Measurements from ENCODE around the gene TBX4.

TBX4 gene

DNA sequence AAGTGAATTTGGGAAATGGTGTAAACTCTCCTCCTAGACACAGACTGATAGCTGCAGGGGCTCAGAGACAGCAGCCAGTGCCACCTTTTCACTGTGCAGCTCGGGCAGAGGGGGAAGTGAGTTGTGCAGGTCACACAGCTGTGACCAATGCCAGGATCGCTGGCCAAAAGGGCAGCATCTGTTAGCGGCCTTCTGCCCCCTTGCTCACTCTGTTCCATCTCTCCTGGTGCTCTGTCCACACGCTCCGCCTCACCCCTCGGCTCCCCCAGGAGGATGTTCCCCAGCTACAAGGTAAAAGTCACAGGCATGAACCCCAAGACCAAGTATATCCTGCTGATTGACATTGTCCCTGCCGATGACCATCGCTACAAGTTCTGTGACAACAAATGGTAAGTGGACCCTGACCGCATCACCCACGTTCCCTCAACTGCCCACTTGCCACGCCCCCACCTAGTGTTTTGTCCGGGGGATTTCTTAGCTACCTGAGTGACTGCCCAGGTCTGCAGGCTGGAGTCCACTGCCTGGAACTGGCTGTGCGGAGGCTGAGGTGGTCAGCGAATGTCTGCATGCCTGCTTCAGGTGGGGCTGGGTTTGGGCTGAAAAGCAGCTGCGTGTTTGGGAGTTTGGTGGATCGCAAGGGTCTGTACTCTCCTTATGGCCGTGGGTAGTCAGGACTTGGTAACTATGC is 13.5 kb downstream of the TBX4 start:
- H3K27me3 ChIP-seq (ENCODE audit: control insufficient read depth in 1 of 2, insufficient read depth in 2 of 2, low read length in 2 of 2): peaks cover 25 to 29% of the 10 kb centered on the region in 2 donors
- H3K4me1 ChIP-seq (ENCODE audit: control insufficient read depth in 1 of 2, insufficient read depth in 2 of 2, low read length in 2 of 2): peaks cover 8 to 18% of the 10 kb centered on the region in 2 donors
- no peaks in the 10 kb centered on the region for H3K36me3 ChIP-seq (ENCODE audit: control insufficient read depth in 1 of 2, insufficient read depth in 2 of 2, low read length in 2 of 2)
- H3K4me3 ChIP-seq (ENCODE audit: low read depth in 1 of 2, low read length in 2 of 2): no peak overlapping the region
- no peak overlapping the region for H3K9ac ChIP-seq (ENCODE audit: low read depth in 1 of 2, low read length in 2 of 2)
- no peak overlapping the region for H3K27ac ChIP-seq (ENCODE audit: low read depth, low read length)
- H3K9me3 ChIP-seq (ENCODE audit: control insufficient read depth in 1 of 2, low read length in 2 of 2): no peaks in the 10 kb centered on the region

DNA sequence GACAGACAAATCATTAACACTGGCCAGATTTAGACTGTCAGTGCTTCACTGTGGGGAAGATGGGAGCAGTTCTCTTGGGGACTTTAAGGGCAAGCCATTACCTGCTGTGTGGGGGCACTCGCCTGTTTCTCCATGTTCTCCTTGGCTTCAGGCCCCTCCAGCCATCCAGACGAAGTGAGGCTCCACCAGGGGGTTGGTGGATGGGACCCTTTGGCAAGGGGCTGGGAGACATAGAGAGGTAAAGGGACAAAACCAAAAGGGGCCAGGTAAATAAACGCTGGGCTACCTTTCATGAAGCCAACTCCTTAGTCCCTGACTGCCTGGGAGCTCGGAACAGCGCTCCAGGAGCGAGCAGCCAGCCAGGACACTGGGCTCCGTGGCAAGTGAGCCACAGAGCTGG is 14.0 kb downstream of the TBX4 start:
- Histone ChIP-seq H3K9me3 (ENCODE audit: control insufficient read depth in 1 of 2, low read length in 2 of 2) (no peaks in the 10 kb centered on the region), H3K4me3 (ENCODE audit: low read depth in 1 of 2, low read length in 2 of 2) (no peak overlapping the region), H3K9ac (ENCODE audit: low read depth in 1 of 2, low read length in 2 of 2) (no peak overlapping the region), H3K27ac (ENCODE audit: low read depth, low read length) (no peak overlapping the region), H3K4me1 (ENCODE audit: control insufficient read depth in 1 of 2, insufficient read depth in 2 of 2, low read length in 2 of 2) (peaks cover 12 to 20% of the 10 kb centered on the region in 2 donors), H3K27me3 (ENCODE audit: control insufficient read depth in 1 of 2, insufficient read depth in 2 of 2, low read length in 2 of 2) (peaks cover 20 to 24% of the 10 kb centered on the region in 2 donors), H3K36me3 (ENCODE audit: control insufficient read depth in 1 of 2, insufficient read depth in 2 of 2, low read length in 2 of 2) (no peaks in the 10 kb centered on the region)

DNA sequence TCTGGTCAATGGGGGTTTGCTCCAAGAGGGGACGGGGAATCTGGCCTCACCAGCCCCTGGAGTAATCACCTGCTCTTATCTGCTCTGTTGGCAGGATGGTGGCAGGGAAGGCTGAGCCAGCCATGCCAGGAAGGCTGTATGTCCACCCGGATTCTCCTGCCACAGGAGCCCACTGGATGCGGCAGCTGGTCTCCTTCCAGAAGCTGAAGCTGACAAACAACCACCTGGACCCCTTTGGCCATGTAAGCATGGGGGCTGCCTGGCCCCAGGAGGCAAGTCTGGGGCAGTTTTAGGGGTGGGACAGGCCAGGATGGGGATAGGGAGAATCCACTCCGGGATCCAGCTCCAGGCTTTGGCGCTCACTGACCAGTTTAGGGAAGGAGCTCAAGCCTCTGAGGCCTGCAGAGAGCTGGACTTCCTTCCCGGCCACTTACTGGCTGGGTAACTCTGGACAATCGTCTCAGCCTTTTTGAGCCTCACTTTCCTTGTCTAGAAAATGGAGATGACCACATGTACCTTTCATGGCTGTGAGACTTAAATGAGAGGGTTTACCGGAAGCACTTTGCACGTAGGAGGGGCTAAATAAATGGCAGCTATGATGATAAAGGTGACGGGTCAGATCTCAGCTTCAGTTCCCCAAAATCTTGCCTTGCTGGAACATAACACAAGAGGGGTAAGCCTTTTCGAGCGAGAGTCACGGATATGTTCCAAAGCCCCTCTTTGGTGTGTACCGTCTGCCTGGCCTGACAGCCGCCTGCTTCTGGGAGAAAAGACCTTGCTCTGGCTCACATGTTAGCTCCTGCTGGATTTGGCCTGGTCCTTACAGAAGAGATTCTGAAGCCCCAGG is 15.4 kb downstream of the TBX4 start:
- Histone ChIP-seq H3K27ac (ENCODE audit: low read depth, low read length) (no peak overlapping the region), H3K4me1 (ENCODE audit: control insufficient read depth in 1 of 2, insufficient read depth in 2 of 2, low read length in 2 of 2) (peaks cover 12 to 20% of the 10 kb centered on the region in 2 donors), H3K4me3 (ENCODE audit: low read depth in 1 of 2, low read length in 2 of 2) (no peak overlapping the region), H3K9ac (ENCODE audit: low read depth in 1 of 2, low read length in 2 of 2) (no peak overlapping the region), H3K27me3 (ENCODE audit: control insufficient read depth in 1 of 2, insufficient read depth in 2 of 2, low read length in 2 of 2) (peaks cover 9 to 10% of the 10 kb centered on the region in 2 donors), H3K9me3 (ENCODE audit: control insufficient read depth in 1 of 2, low read length in 2 of 2) (no peaks in the 10 kb centered on the region), H3K36me3 (ENCODE audit: control insufficient read depth in 1 of 2, insufficient read depth in 2 of 2, low read length in 2 of 2) (no peaks in the 10 kb centered on the region)

DNA sequence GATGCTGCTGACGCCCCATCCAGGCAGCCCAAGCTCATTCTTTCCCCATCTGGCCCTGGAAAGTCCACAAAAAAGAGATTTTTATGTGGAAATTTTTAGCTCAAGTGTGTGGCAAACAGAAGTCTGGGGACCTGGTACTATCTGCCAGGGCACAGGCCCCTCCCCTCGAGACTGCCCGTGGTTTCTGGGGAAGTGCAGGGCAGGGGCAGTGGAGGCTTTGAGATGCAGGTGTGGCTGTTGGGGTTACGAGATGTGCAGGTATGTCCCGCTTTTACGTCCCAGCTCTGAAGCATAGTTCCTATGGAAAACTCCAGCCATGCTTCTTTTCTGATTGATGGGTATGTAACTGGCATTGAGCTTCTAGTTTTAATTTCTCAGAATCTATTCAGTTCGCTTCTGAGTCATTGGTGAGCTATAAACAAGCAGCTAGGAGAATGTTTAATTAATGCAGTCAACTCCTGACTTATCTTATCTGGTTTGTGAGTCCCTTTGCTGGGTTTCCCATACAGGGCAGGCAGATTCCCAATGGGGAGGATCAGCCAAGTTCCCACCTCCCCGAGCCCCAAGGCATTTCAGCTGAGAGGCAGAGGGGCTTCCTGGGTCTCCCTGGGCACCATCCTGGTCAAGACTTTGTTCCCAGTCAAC is 16.2 kb downstream of the TBX4 start:
- Histone ChIP-seq H3K9me3 (ENCODE audit: control insufficient read depth in 1 of 2, low read length in 2 of 2) (no peaks in the 10 kb centered on the region), H3K27me3 (ENCODE audit: control insufficient read depth in 1 of 2, insufficient read depth in 2 of 2, low read length in 2 of 2) (peaks cover 2% of the 10 kb centered on the region in 2 donors), H3K27ac (ENCODE audit: low read depth, low read length) (no peak overlapping the region), H3K4me1 (ENCODE audit: control insufficient read depth in 1 of 2, insufficient read depth in 2 of 2, low read length in 2 of 2) (peaks cover 12 to 20% of the 10 kb centered on the region in 2 donors), H3K9ac (ENCODE audit: low read depth in 1 of 2, low read length in 2 of 2) (no peak overlapping the region), H3K36me3 (ENCODE audit: control insufficient read depth in 1 of 2, insufficient read depth in 2 of 2, low read length in 2 of 2) (no peaks in the 10 kb centered on the region), H3K4me3 (ENCODE audit: low read depth in 1 of 2, low read length in 2 of 2) (no peak overlapping the region)

DNA sequence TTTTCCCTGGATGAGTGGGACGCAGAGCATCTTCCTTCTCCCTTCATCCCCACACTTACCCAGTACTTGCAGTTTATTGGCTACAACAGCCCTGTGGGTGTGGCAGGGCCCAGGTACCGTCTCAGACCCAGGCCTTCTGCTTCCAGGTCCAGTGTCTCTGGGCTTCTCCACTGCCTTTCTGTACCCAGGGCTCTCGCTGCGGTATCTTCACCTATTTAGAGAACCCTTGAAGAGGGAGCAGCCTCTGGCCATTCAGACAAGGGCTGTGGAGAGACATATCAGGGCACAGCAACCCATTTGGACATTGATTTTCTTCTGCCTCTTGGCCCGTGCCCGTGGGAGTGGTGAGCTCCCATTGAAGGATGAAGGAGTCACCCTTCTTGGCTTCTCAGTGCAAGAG is 17.3 kb downstream of the TBX4 start:
- Histone ChIP-seq H3K4me3 (ENCODE audit: low read depth in 1 of 2, low read length in 2 of 2) (no peak overlapping the region), H3K9ac (ENCODE audit: low read depth in 1 of 2, low read length in 2 of 2) (no peak overlapping the region), H3K27me3 (ENCODE audit: control insufficient read depth in 1 of 2, insufficient read depth in 2 of 2, low read length in 2 of 2) (no peaks in the 10 kb centered on the region), H3K9me3 (ENCODE audit: control insufficient read depth in 1 of 2, low read length in 2 of 2) (no peaks in the 10 kb centered on the region), H3K36me3 (ENCODE audit: control insufficient read depth in 1 of 2, insufficient read depth in 2 of 2, low read length in 2 of 2) (no peaks in the 10 kb centered on the region), H3K4me1 (ENCODE audit: control insufficient read depth in 1 of 2, insufficient read depth in 2 of 2, low read length in 2 of 2) (peaks cover 12 to 20% of the 10 kb centered on the region in 2 donors), H3K27ac (ENCODE audit: low read depth, low read length) (no peak overlapping the region)

DNA sequence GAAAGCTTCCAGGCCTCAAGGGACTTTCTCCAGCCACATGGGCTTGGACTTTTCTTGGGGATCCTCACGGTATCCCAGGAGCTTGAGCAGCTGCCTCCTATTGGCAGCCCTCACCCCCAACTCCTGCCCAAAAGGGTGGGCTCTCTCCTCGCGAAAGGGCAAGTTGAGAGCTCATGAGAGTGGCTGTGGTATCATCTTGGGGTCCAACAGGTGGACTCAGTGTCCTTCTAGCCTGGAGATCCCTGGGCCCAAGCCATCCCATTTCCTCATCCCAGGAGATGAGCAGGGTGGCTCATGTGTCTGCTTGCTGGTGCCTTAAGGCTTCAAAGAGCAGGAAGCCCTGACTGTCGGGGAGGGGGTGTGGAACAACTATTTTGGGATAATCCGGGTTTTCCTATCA is 17.7 kb downstream of the TBX4 start:
- no peaks in the 10 kb centered on the region for H3K9me3 ChIP-seq (ENCODE audit: control insufficient read depth in 1 of 2, low read length in 2 of 2)
- H3K27ac ChIP-seq (ENCODE audit: low read depth, low read length): no peak overlapping the region
- H3K4me1 ChIP-seq (ENCODE audit: control insufficient read depth in 1 of 2, insufficient read depth in 2 of 2, low read length in 2 of 2): peaks cover 12 to 20% of the 10 kb centered on the region in 2 donors
- H3K36me3 ChIP-seq (ENCODE audit: control insufficient read depth in 1 of 2, insufficient read depth in 2 of 2, low read length in 2 of 2): no peaks in the 10 kb centered on the region
- H3K27me3 ChIP-seq (ENCODE audit: control insufficient read depth in 1 of 2, insufficient read depth in 2 of 2, low read length in 2 of 2): no peaks in the 10 kb centered on the region
- no peak overlapping the region for H3K4me3 ChIP-seq (ENCODE audit: low read depth in 1 of 2, low read length in 2 of 2)
- no peak overlapping the region for H3K9ac ChIP-seq (ENCODE audit: low read depth in 1 of 2, low read length in 2 of 2)

DNA sequence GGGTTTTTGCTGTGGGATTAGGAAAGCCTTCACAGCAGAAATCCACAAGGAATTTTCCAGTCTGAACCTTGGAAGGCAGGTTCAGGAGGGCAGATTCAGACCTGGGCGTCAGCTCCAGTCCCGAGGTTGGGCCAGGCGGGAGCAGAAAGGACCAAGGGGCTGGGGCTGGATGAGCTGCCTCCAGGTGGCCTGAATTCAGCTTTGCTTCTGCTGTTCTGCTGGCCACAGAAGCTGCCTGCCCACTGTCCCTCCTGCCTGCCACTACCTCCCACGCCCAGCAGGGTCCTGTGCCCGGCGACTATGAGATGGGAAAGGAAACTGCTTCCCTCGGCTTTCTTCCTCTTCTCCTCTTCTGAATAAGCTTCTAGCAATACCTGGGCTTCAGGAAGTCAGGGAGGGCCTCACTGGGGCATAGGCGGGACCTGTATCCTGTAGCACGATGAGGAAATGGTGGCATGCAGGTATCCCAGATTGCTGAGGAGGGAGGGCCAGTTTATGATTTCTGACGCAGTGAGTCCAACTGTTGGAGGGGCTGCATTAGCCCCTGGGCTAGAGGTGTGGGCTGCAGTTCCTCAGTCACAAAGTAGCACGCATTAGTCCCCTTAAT is 18.4 kb downstream of the TBX4 start:
- Histone ChIP-seq H3K4me1 (ENCODE audit: control insufficient read depth in 1 of 2, insufficient read depth in 2 of 2, low read length in 2 of 2) (peaks cover 12 to 20% of the 10 kb centered on the region in 2 donors), H3K9me3 (ENCODE audit: control insufficient read depth in 1 of 2, low read length in 2 of 2) (no peaks in the 10 kb centered on the region), H3K36me3 (ENCODE audit: control insufficient read depth in 1 of 2, insufficient read depth in 2 of 2, low read length in 2 of 2) (no peaks in the 10 kb centered on the region), H3K27me3 (ENCODE audit: control insufficient read depth in 1 of 2, insufficient read depth in 2 of 2, low read length in 2 of 2) (peaks cover 0 to 4% of the 10 kb centered on the region in 2 donors), H3K9ac (ENCODE audit: low read depth in 1 of 2, low read length in 2 of 2) (no peak overlapping the region), H3K27ac (ENCODE audit: low read depth, low read length) (no peak overlapping the region), H3K4me3 (ENCODE audit: low read depth in 1 of 2, low read length in 2 of 2) (no peak overlapping the region)

DNA sequence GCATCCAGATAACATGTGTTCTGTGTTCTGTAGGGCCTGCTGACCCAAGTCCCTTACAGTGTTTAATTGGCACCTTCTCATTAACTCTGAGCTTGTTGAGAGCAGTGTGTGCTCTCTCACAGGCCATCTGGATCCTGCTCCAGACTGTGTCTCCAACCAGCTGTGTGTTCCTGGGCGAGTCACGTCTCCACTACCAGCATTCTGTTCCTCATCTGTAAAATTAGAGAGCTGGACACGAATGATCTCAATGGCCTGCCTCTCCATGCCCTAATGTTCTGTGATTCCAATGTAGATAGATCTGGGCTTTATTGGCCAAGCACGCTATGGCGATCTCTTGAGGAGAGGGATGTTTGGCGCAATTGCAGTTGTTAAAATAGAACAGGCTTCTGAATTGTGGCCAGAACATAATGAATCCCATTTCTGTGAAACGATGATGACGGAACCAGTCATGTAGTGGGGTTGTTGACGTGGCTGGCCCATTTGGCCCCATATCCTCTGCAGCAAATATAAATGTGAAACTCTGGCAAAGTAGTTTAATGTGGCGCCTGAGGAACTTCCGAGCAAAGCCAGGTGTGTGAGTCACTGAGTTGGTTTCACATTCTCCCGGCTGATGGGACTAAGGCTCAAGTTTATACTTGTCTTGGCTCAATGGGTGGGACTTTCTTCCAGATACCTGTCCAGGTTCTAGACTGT is 22.2 kb downstream of the TBX4 start:
- Histone ChIP-seq H3K36me3 (ENCODE audit: control insufficient read depth in 1 of 2, insufficient read depth in 2 of 2, low read length in 2 of 2) (no peaks in the 10 kb centered on the region), H3K4me1 (ENCODE audit: control insufficient read depth in 1 of 2, insufficient read depth in 2 of 2, low read length in 2 of 2) (peaks cover 6 to 7% of the 10 kb centered on the region in 2 donors), H3K9me3 (ENCODE audit: control insufficient read depth in 1 of 2, low read length in 2 of 2) (no peaks in the 10 kb centered on the region), H3K27me3 (ENCODE audit: control insufficient read depth in 1 of 2, insufficient read depth in 2 of 2, low read length in 2 of 2) (peaks cover 4% of the 10 kb centered on the region in 2 donors), H3K9ac (ENCODE audit: low read depth in 1 of 2, low read length in 2 of 2) (no peak overlapping the region), H3K4me3 (ENCODE audit: low read depth in 1 of 2, low read length in 2 of 2) (no peak overlapping the region), H3K27ac (ENCODE audit: low read depth, low read length) (no peak overlapping the region)

DNA sequence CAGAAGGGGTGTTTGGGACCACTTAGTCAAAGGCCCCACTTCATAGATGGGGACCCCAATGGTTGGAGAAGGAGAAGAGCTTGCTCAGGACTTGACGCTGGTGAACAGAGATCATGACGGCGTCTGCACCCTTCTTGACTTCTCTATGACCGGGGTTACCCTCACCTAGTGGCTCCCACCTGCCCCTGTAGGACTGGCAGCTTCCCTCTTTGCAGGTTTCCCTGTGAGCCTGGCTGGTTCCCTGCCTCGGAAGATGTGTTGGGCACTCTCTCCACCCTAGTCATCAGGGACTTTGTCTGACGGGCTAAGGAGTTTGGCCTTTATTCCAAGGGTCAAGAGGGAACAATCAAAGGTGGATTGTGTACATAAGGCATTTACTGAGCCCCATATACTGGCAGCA is 22.7 kb downstream of the TBX4 start:
- H3K27ac ChIP-seq (ENCODE audit: low read depth, low read length): no peak overlapping the region

More for the DNA sequence above, 22.7 kb downstream of the TBX4 start:
- Histone ChIP-seq H3K4me1 (ENCODE audit: control insufficient read depth in 1 of 2, insufficient read depth in 2 of 2, low read length in 2 of 2) (peaks cover 6 to 7% of the 10 kb centered on the region in 2 donors), H3K9ac (ENCODE audit: low read depth in 1 of 2, low read length in 2 of 2) (no peak overlapping the region), H3K27me3 (ENCODE audit: control insufficient read depth in 1 of 2, insufficient read depth in 2 of 2, low read length in 2 of 2) (peaks cover 4% of the 10 kb centered on the region in 2 donors), H3K4me3 (ENCODE audit: low read depth in 1 of 2, low read length in 2 of 2) (no peak overlapping the region), H3K36me3 (ENCODE audit: control insufficient read depth in 1 of 2, insufficient read depth in 2 of 2, low read length in 2 of 2) (no peaks in the 10 kb centered on the region), H3K9me3 (ENCODE audit: control insufficient read depth in 1 of 2, low read length in 2 of 2) (no peaks in the 10 kb centered on the region)
